Smooth muscle cell (in vitro differentiated cells): ENCODE results near the gene TMEM270. TPM values are rescaled to one million over a fixed set of nuclear protein-coding genes. Genes with fewer than 3 reads are reported as not detected.

Experiments used
- DNase-seq: peaks from one replicate; lab custom pipeline; 2025; ENCODE audit not compliant: unreplicated experiment; lab: John Stamatoyannopoulos, UW
- H2AFZ ChIP-seq: fragments of 200-600 bp; sonication (generic); 2 replicates; pipeline ENCODE4 v1.6.0; 2016; ENCODE audit warnings: antibody characterized with exemption, low read depth, mild to moderate bottlenecking
- H3F3A ChIP-seq: fragments of 200-600 bp; sonication (generic); 2 replicates; pipeline ENCODE4 v1.6.0; 2017; ENCODE audit warnings: antibody characterized with exemption, low read depth
- H3K27ac ChIP-seq: fragments of 200-600 bp; sonication (generic); 2 replicates; pipeline ENCODE4 v1.5.1; 2016; ENCODE audit warnings: low read depth, mild to moderate bottlenecking
- H3K27me3 ChIP-seq: fragments of 200-600 bp; sonication (generic); 2 replicates; pipeline ENCODE4 v1.6.1; 2016; ENCODE audit warnings: low read depth, mild to moderate bottlenecking
- H3K36me3 ChIP-seq: fragments of 200-600 bp; sonication (generic); 2 replicates; pipeline ENCODE4 v1.5.1; 2016; ENCODE audit warnings: low read depth
- H3K4me1 ChIP-seq: fragments of 200-600 bp; sonication (generic); 2 replicates; pipeline ENCODE4 v1.5.1; 2016; ENCODE audit warnings: low read depth
- H3K4me2 ChIP-seq: fragments of 200-600 bp; sonication (generic); 2 replicates; pipeline ENCODE4 v1.6.0; 2016; ENCODE audit warnings: mild to moderate bottlenecking
- H3K4me3 ChIP-seq: fragments of 200-600 bp; sonication (generic); 2 replicates; pipeline ENCODE4 v1.5.1; 2016; ENCODE audit warnings: mild to moderate bottlenecking
- H3K79me2 ChIP-seq: fragments of 200-600 bp; sonication (generic); 2 replicates; pipeline ENCODE4 v1.6.0; 2016; ENCODE audit warnings: low read depth, mild to moderate bottlenecking
- H3K9ac ChIP-seq: fragments of 200-600 bp; sonication (generic); 2 replicates; pipeline ENCODE4 v1.6.0; 2016; ENCODE audit warnings: low read depth
- H3K9me3 ChIP-seq: fragments of 200-600 bp; sonication (generic); replicated peaks from 2 replicates; pipeline ENCODE4 v1.5.1; 2016; ENCODE audit warnings: low read depth
- H4K20me1 ChIP-seq: fragments of 200-600 bp; sonication (generic); 2 replicates; pipeline ENCODE4 v1.6.0; 2016; ENCODE audit warnings: low read depth
- WGBS: methylation state at CpG from one replicate; pipeline ENCODE4 v1.1.7; 2016; ENCODE audit warnings: low lambda C conversion rate; 5-methylcytosine and 5-hydroxymethylcytosine counted together
- polyA plus RNA-seq: library from polyadenylated mRNA; unstranded; fragments of >200 nt; fragmentation: Nextera tagmentation; extraction: Ambion mirVana; gene quantifications from 2 replicates; pipeline ENCODE4 v1.2.1, GENCODE V29; 2016
- total RNA-seq: library from RNA; depleted of rRNA; stranded (reverse); fragments of >200 nt; gene quantifications from 2 replicates; pipeline ENCODE4 v1.2.3, GENCODE V29; 2014
- TF ChIP-seq, protein P1 (sequence below): fragments of 200-600 bp; sonication (generic); IDR thresholded peaks from 2 replicates; pipeline ENCODE4 v1.5.1; 2017; ENCODE audit warnings: borderline replicate concordance, mild to moderate bottlenecking, antibody characterized with exemption; ENCODE audit not compliant: insufficient read depth, poor library complexity, severe bottlenecking

Gene TMEM270
- total and polyA plus RNA-seq, 2 experiments from 2014 or later = not detected

DNA sequence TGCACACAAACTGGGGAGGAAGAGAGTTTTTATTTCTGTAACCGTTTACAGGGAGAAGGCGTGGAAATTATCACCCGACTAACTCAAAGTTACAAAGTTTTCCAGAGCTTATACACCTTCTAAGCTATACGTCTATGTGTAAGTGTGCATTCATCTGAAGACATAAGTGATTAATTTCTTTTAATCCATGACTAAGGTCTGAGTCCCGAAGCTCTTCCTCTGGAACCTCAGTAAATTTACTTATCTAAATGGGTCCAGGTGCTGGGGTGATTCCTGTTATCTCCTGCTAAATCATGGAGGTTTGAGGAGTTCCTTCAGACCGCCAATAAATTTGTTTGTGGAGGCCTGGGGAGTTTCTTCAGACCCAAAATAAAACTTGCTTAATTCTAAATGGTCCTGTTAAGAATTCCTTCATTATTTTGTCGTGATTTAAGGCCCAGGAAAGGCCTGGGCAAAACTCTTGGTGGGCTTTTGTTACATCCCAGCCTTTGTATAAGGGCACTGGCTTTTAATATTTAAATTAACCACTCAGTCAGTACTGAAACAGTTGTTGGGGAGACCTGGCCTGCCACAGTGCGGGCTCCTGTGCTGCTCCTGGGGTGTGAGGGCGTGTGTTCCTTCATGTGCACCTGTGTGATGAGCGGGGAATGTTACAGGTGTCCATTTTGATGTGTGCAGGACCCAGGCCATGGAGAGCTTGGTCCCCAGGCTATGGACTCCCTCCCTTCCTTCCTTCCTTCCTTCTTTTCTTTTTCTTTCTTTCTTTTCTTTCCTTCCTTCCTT lies 12.8 kb upstream of the TMEM270 start:
- no peaks in the 10 kb centered on the region for H3K79me2 ChIP-seq
- no peak overlapping the region for H3K4me2 ChIP-seq
- no peak overlapping the region for H3K27ac ChIP-seq
- 89% methylated on average over 10 of the region's 10 CpGs for WGBS
- peaks cover 22% of the 10 kb centered on the region for H3F3A ChIP-seq
- DNase-seq = no peak
- TF ChIP-seq, protein P1, sequence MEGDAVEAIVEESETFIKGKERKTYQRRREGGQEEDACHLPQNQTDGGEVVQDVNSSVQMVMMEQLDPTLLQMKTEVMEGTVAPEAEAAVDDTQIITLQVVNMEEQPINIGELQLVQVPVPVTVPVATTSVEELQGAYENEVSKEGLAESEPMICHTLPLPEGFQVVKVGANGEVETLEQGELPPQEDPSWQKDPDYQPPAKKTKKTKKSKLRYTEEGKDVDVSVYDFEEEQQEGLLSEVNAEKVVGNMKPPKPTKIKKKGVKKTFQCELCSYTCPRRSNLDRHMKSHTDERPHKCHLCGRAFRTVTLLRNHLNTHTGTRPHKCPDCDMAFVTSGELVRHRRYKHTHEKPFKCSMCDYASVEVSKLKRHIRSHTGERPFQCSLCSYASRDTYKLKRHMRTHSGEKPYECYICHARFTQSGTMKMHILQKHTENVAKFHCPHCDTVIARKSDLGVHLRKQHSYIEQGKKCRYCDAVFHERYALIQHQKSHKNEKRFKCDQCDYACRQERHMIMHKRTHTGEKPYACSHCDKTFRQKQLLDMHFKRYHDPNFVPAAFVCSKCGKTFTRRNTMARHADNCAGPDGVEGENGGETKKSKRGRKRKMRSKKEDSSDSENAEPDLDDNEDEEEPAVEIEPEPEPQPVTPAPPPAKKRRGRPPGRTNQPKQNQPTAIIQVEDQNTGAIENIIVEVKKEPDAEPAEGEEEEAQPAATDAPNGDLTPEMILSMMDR = no peak
- H4K20me1 ChIP-seq = no peaks in the 10 kb centered on the region
- H3K36me3 ChIP-seq = no peaks in the 10 kb centered on the region
- no peak overlapping the region for H2AFZ ChIP-seq
- H3K27me3 ChIP-seq = no peaks in the 10 kb centered on the region
- peaks cover 5% of the 10 kb centered on the region for H3K4me1 ChIP-seq
- H3K9ac ChIP-seq = no peak overlapping the region
- H3K9me3 ChIP-seq = no peaks in the 10 kb centered on the region
- no peak overlapping the region for H3K4me3 ChIP-seq

DNA sequence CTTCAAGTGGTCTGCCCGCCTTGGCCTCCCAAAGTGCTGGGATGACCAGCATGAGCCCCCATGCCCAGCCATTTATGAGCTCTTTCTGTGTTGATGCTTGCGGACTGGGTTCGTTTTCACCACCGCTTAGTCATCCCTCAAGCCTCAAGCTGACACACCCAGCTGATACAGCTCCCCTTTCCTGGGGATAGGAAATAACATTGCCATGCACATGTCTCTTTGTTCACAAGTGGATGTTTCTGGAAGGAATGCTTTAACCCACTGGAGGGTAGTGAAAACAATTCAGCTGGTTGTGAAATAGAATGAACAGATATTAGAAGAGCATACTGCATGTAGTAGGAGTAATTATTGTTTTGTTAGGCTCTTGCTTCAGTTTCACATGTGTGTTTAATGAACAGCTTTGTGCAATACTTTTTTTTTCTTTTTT lies 10.2 kb upstream of the TMEM270 start:
- Histone ChIP-seq H2AFZ (no peak overlapping the region), H3K9me3 (no peaks in the 10 kb centered on the region), H3K79me2 (no peaks in the 10 kb centered on the region), H3K4me2 (peak overlapping the region; percentile 66), H3K27ac (peak overlapping the region; percentile 97), H3K36me3 (no peaks in the 10 kb centered on the region), H4K20me1 (no peaks in the 10 kb centered on the region), H3K9ac (peak overlapping the region; percentile 80), H3K27me3 (no peaks in the 10 kb centered on the region), H3K4me3 (no peak overlapping the region), H3K4me1 (peaks cover 5% of the 10 kb centered on the region), H3F3A (peaks cover 6% of the 10 kb centered on the region)
- WGBS = 16% methylated on average over 4 of the region's 4 CpGs
- TF ChIP-seq, protein P1 = no peak
- DNase-seq = no peak

DNA sequence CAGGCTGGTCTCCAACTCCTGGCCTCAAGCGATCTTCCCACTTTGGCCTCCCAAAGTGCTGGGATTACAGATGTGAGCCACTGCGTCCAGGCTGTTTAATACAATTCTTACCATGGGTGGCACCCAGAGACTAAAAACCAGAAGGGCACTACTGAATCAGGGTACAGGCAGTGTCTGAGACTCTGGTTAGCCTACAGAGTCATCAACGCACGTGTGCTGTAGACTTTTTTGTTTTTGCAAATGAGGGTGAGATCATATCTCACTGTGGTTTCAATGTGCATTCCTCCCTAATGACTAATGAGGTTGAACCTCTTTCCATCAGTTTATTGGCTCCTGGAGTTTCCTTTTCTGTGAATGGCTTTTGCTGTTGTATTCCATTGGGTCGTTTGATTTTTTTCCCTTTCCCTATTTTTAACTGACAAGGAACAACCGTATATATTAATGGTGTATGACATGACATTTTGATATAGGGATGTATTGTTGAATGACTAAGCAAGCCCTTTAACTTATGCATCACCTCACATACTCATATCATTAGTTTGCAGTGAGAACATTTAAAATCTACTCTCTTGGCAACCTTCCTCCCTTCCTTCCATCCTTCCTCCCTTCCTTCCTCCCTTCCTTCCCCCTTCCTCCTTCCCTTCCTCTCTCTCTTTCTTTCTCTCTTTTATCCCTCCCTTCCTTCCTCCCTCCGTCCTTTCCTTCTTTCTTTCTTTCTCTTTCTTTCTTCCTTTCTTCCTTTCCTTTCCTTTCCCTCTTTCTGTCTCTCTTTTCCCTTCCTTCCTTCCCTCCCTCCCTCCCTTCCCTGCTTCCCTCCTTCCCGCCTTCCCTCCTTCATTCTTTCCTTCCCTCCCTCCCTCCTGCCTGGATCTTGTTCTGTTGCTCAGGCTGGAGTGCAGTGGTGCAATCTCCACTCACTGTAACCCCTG lies 9.3 kb upstream of the TMEM270 start:
- Histone ChIP-seq H3F3A (peaks cover 6% of the 10 kb centered on the region), H3K4me3 (no peak overlapping the region), H3K4me1 (peaks cover 5% of the 10 kb centered on the region), H2AFZ (no peak overlapping the region), H3K79me2 (no peaks in the 10 kb centered on the region), H3K9me3 (no peaks in the 10 kb centered on the region), H3K4me2 (peak overlapping the region; percentile 66), H3K27ac (peak overlapping the region; percentile 97), H4K20me1 (no peaks in the 10 kb centered on the region), H3K36me3 (no peaks in the 10 kb centered on the region), H3K27me3 (peaks cover 2% of the 10 kb centered on the region), H3K9ac (peak overlapping the region; percentile 80)
- WGBS = 22% methylated on average over 7 of the region's 8 CpGs
- no peak for DNase-seq
- TF ChIP-seq, protein P1 = no peak
